ENCODE measurements around the gene BSND.
"Not testable (repeated sequence)": the region's sequence is repeated elsewhere in the genome, so short reads cannot be mapped to it uniquely, and the experiment has no call there.

Gene BSND

GRCh38 chr1:55026682-55027081 is 27.9 kb downstream of the BSND start:
- in situ Hi-C loops (cut with MboI; ENCODE audit: low sequenced_read_pairs); DNase-seq (ENCODE audit: low spot score in 2 of 2); H3K9me3 ChIP-seq; H3K27me3 ChIP-seq (ENCODE audit: low read depth); H3K36me3 ChIP-seq (replicated peaks); H3K4me1 ChIP-seq; H3K4me3 ChIP-seq: not testable (repeated sequence)

- H3K4me1 ChIP-seq, H3K4me3 ChIP-seq: not testable (repeated sequence)
Observed at GRCh38 chr1:55031098-55031497, 32.4 kb downstream of the BSND start.

GRCh38 chr1:55033265-55033614 is 34.5 kb downstream of the BSND start:
- no peaks in the 10 kb centered on the region for H3K4me1 ChIP-seq
- DNase-seq (ENCODE audit: low spot score in 2 of 2) = no peak
- in situ Hi-C loops (cut with MboI; ENCODE audit: low sequenced_read_pairs) = no loop called here
- no peak overlapping the region for H3K4me3 ChIP-seq
- no peaks in the 10 kb centered on the region for H3K9me3 ChIP-seq
- H3K27me3 ChIP-seq (ENCODE audit: low read depth) = peaks cover 49% of the 10 kb centered on the region
- no peaks in the 10 kb centered on the region for H3K36me3 ChIP-seq (replicated peaks)

More at GRCh38 chr1:55031098-55031497, 32.4 kb downstream of the BSND start:
- H3K36me3 ChIP-seq (replicated peaks); in situ Hi-C loops (cut with MboI; ENCODE audit: low sequenced_read_pairs); H3K9me3 ChIP-seq; DNase-seq (ENCODE audit: low spot score in 2 of 2): not testable (repeated sequence)
- H3K27me3 ChIP-seq (ENCODE audit: low read depth) = peaks cover 28% of the 10 kb centered on the region

- H3K27me3 ChIP-seq (ENCODE audit: low read depth) = peaks cover 63% of the 10 kb centered on the region
Observed at GRCh38 chr1:55034476-55035133, 35.9 kb downstream of the BSND start.

GRCh38 chr1:55035904-55036303 is 37.2 kb downstream of the BSND start:
- in situ Hi-C loops (cut with MboI; ENCODE audit: low sequenced_read_pairs) = no loop called here
- no peak overlapping the region for H3K4me3 ChIP-seq
- no peak for DNase-seq (ENCODE audit: low spot score in 2 of 2)
- no peaks in the 10 kb centered on the region for H3K4me1 ChIP-seq
- peaks cover 76% of the 10 kb centered on the region for H3K27me3 ChIP-seq (ENCODE audit: low read depth)
- H3K9me3 ChIP-seq = no peaks in the 10 kb centered on the region
- no peaks in the 10 kb centered on the region for H3K36me3 ChIP-seq (replicated peaks)

More at GRCh38 chr1:55034476-55035133, 35.9 kb downstream of the BSND start:
- Histone ChIP-seq H3K4me3 (no peak overlapping the region), H3K4me1 (no peaks in the 10 kb centered on the region), H3K9me3 (no peaks in the 10 kb centered on the region), H3K36me3 (replicated peaks) (no peaks in the 10 kb centered on the region)
- DNase-seq (ENCODE audit: low spot score in 2 of 2) = no peak
- in situ Hi-C loops (cut with MboI; ENCODE audit: low sequenced_read_pairs) = no loop called here

- Histone ChIP-seq H3K4me3 (no peak overlapping the region), H3K27me3 (ENCODE audit: low read depth) (peaks cover 80% of the 10 kb centered on the region), H3K4me1 (no peaks in the 10 kb centered on the region), H3K9me3 (no peaks in the 10 kb centered on the region), H3K36me3 (replicated peaks) (no peaks in the 10 kb centered on the region)
- in situ Hi-C loops (cut with MboI; ENCODE audit: low sequenced_read_pairs) = no loop called here
- no peak for DNase-seq (ENCODE audit: low spot score in 2 of 2)
Observed at GRCh38 chr1:55037733-55038551, 39.2 kb downstream of the BSND start.

GRCh38 chr1:55038552-55038838 is 39.8 kb downstream of the BSND start:
- Histone ChIP-seq H3K27me3 (ENCODE audit: low read depth) (peaks cover 79% of the 10 kb centered on the region), H3K4me3 (no peak overlapping the region), H3K4me1 (no peaks in the 10 kb centered on the region), H3K9me3 (no peaks in the 10 kb centered on the region), H3K36me3 (replicated peaks) (no peaks in the 10 kb centered on the region)
- in situ Hi-C loops (cut with MboI; ENCODE audit: low sequenced_read_pairs) = no loop called here
- DNase-seq (ENCODE audit: low spot score in 2 of 2) = no peak

GRCh38 chr1:55038974-55039341 is 40.2 kb downstream of the BSND start:
- H3K9me3 ChIP-seq = no peaks in the 10 kb centered on the region
- H3K36me3 ChIP-seq (replicated peaks) = no peaks in the 10 kb centered on the region
- H3K4me3 ChIP-seq = no peak overlapping the region
- in situ Hi-C loops (cut with MboI; ENCODE audit: low sequenced_read_pairs) = no loop called here
- no peak for DNase-seq (ENCODE audit: low spot score in 2 of 2)
- no peaks in the 10 kb centered on the region for H3K4me1 ChIP-seq
- H3K27me3 ChIP-seq (ENCODE audit: low read depth) = peaks cover 74% of the 10 kb centered on the region

GRCh38 chr1:55039342-55040082 is 40.8 kb downstream of the BSND start, which contains the start of gene PCSK9:
Gene PCSK9, plus strand, starts transcription at chr1:55039548. Its CDS starts 290 bp downstream, at chr1:55039838.
- H3K4me1 ChIP-seq = no peaks in the 10 kb centered on the region
- peak in 1 of 2 experiments; percentile 36 for DNase-seq (ENCODE audit: low spot score in 2 of 2)
- in situ Hi-C loops (cut with MboI; ENCODE audit: low sequenced_read_pairs) = no loop called here
- no peaks in the 10 kb centered on the region for H3K36me3 ChIP-seq (replicated peaks)
- peaks cover 69% of the 10 kb centered on the region for H3K27me3 ChIP-seq (ENCODE audit: low read depth)
- H3K9me3 ChIP-seq = no peaks in the 10 kb centered on the region
- no peak within 1 kb of the TSS for H3K4me3 ChIP-seq

- DNase-seq (ENCODE audit: low spot score in 2 of 2) = no peak
- H3K36me3 ChIP-seq (replicated peaks) = no peaks in the 10 kb centered on the region
- H3K4me3 ChIP-seq = no peak overlapping the region
- peaks cover 63% of the 10 kb centered on the region for H3K27me3 ChIP-seq (ENCODE audit: low read depth)
- H3K9me3 ChIP-seq = no peaks in the 10 kb centered on the region
- in situ Hi-C loops (cut with MboI; ENCODE audit: low sequenced_read_pairs) = no loop called here
- no peaks in the 10 kb centered on the region for H3K4me1 ChIP-seq
Observed at GRCh38 chr1:55040083-55040932, 41.6 kb downstream of the BSND start.

- no peak overlapping the region for H3K4me3 ChIP-seq
- peaks cover 56% of the 10 kb centered on the region for H3K27me3 ChIP-seq (ENCODE audit: low read depth)
- in situ Hi-C loops (cut with MboI; ENCODE audit: low sequenced_read_pairs) = no loop called here
- DNase-seq (ENCODE audit: low spot score in 2 of 2) = no peak
- H3K36me3 ChIP-seq (replicated peaks) = no peaks in the 10 kb centered on the region
- no peaks in the 10 kb centered on the region for H3K9me3 ChIP-seq
- no peaks in the 10 kb centered on the region for H3K4me1 ChIP-seq
Observed at GRCh38 chr1:55040933-55041494, 42.3 kb downstream of the BSND start.

- peaks cover 50% of the 10 kb centered on the region for H3K27me3 ChIP-seq (ENCODE audit: low read depth)
- H3K9me3 ChIP-seq = no peaks in the 10 kb centered on the region
- H3K4me1 ChIP-seq = no peaks in the 10 kb centered on the region
- no peak for DNase-seq (ENCODE audit: low spot score in 2 of 2)
- H3K4me3 ChIP-seq = no peak overlapping the region
- in situ Hi-C loops (cut with MboI; ENCODE audit: low sequenced_read_pairs) = no loop called here
- H3K36me3 ChIP-seq (replicated peaks) = no peaks in the 10 kb centered on the region
Observed at GRCh38 chr1:55041613-55042012, 42.9 kb downstream of the BSND start.

- in situ Hi-C loops (cut with MboI; ENCODE audit: low sequenced_read_pairs) = no loop called here
- H3K27me3 ChIP-seq (ENCODE audit: low read depth) = peaks cover 36% of the 10 kb centered on the region
- H3K36me3 ChIP-seq (replicated peaks) = no peaks in the 10 kb centered on the region
- no peak for DNase-seq (ENCODE audit: low spot score in 2 of 2)
- H3K4me1 ChIP-seq = no peaks in the 10 kb centered on the region
- no peaks in the 10 kb centered on the region for H3K9me3 ChIP-seq
- H3K4me3 ChIP-seq = no peak overlapping the region
Observed at GRCh38 chr1:55043011-55043410, 44.3 kb downstream of the BSND start.

All from HAP-1 (cell line).